ENCODE measurements around the gene TRIM64. TPM values are rescaled to one million over a fixed set of nuclear protein-coding genes. Genes with fewer than 3 reads are reported as not detected.
"Not testable (repeated sequence)": the region's sequence is repeated elsewhere in the genome, so short reads cannot be mapped to it uniquely, and the experiment has no call there.

TRIM64 gene
- not detected in 2 replicates for total RNA-seq (ENCODE audit: low replicate concordance)
- long read RNA-seq: 0 reads

GRCh38 chr11:89965737-89966136 lies at the start of gene TRIM64:
Gene TRIM64 (plus strand): TSS chr11:89966037. CDS start chr11:89968504, 2,467 bp downstream.
- not testable (repeated sequence) for DNase-seq (ENCODE audit: extremely low spot score, unreplicated experiment); H3K27me3 Mint-ChIP-seq; H3K27ac Mint-ChIP-seq; H3K4me1 Mint-ChIP-seq (ENCODE audit: unreplicated experiment); H3K9me3 Mint-ChIP-seq; H3K36me3 Mint-ChIP-seq; H3K4me3 Mint-ChIP-seq

GRCh38 chr11:89922195-89922660 lies 43.6 kb upstream of the TRIM64 start, which contains the start of gene TRIM49D1:
Gene TRIM49D1 (minus strand): TSS chr11:89922245. CDS start chr11:89917710, 4,535 bp downstream.
- H3K27me3 Mint-ChIP-seq: peaks cover 3% of the 10 kb centered on the region

GRCh38 chr11:89923764-89924163 lies 42.1 kb upstream of the TRIM64 start, which contains the start of gene TRIM49D2:
Gene TRIM49D2 (plus strand): TSS chr11:89924064. CDS start chr11:89926762, 2,698 bp downstream.
- H3K9me3 Mint-ChIP-seq; H3K4me3 Mint-ChIP-seq; H3K27me3 Mint-ChIP-seq; H3K36me3 Mint-ChIP-seq; DNase-seq (ENCODE audit: extremely low spot score, unreplicated experiment); H3K4me1 Mint-ChIP-seq (ENCODE audit: unreplicated experiment); H3K27ac Mint-ChIP-seq: not testable (repeated sequence)

More at GRCh38 chr11:89922195-89922660, 43.6 kb upstream of the TRIM64 start, which contains the start of gene TRIM49D1:
- no peak within 1 kb of the TSS for H3K27ac Mint-ChIP-seq
- no peaks in the 10 kb centered on the region for H3K36me3 Mint-ChIP-seq
- no peaks in the 10 kb centered on the region for H3K4me1 Mint-ChIP-seq (ENCODE audit: unreplicated experiment)
- no peak for DNase-seq (ENCODE audit: extremely low spot score, unreplicated experiment)
- no peak within 1 kb of the TSS for H3K4me3 Mint-ChIP-seq
- H3K9me3 Mint-ChIP-seq: no peaks in the 10 kb centered on the region
- TF ChIP-seq CTCF (conservative IDR thresholded peaks at IDR 0.05): no peak

- not testable (repeated sequence) for H3K4me3 Mint-ChIP-seq; H3K27me3 Mint-ChIP-seq; H3K27ac Mint-ChIP-seq; H3K4me1 Mint-ChIP-seq (ENCODE audit: unreplicated experiment); H3K36me3 Mint-ChIP-seq; DNase-seq (ENCODE audit: extremely low spot score, unreplicated experiment); H3K9me3 Mint-ChIP-seq
These were observed 5.0 kb upstream of the TRIM64 start for GRCh38 chr11:89960833-89961232.

Other genes with a start within 250 kb of the TRIM64 start
- not detected in 2 replicates for gene TRIM49, start 157.5 kb upstream of the TRIM64 start, total RNA-seq (ENCODE audit: low replicate concordance)
- gene TRIM64B, start 87.5 kb upstream of the TRIM64 start, total RNA-seq (ENCODE audit: low replicate concordance): not detected in 2 replicates
- not detected in 2 replicates for gene TRIM49D1, start 43.8 kb upstream of the TRIM64 start, total RNA-seq (ENCODE audit: low replicate concordance)
- not detected in 2 replicates for gene TRIM49D2, start 42.0 kb upstream of the TRIM64 start, total RNA-seq (ENCODE audit: low replicate concordance)
- not detected in 2 replicates for gene TRIM49C, start 65.1 kb downstream of the TRIM64 start, total RNA-seq (ENCODE audit: low replicate concordance)
- not detected in 2 replicates for gene UBTFL1, start 119.9 kb downstream of the TRIM64 start, total RNA-seq (ENCODE audit: low replicate concordance)
- gene NAALAD2, start 168.6 kb downstream of the TRIM64 start, total RNA-seq (ENCODE audit: low replicate concordance): 5.8 and 16.9 TPM in 2 replicates

All from type B pancreatic cell (in vitro differentiated cells).